ENCODE data around the gene GPN1.
A peak's percentile ranks its signal among the peaks of the same experiment; 100 is the strongest.
"Not testable (repeated sequence)": the region's sequence is repeated elsewhere in the genome, so short reads cannot be mapped to it uniquely, and the experiment has no call there.

GPN1 gene

DNA sequence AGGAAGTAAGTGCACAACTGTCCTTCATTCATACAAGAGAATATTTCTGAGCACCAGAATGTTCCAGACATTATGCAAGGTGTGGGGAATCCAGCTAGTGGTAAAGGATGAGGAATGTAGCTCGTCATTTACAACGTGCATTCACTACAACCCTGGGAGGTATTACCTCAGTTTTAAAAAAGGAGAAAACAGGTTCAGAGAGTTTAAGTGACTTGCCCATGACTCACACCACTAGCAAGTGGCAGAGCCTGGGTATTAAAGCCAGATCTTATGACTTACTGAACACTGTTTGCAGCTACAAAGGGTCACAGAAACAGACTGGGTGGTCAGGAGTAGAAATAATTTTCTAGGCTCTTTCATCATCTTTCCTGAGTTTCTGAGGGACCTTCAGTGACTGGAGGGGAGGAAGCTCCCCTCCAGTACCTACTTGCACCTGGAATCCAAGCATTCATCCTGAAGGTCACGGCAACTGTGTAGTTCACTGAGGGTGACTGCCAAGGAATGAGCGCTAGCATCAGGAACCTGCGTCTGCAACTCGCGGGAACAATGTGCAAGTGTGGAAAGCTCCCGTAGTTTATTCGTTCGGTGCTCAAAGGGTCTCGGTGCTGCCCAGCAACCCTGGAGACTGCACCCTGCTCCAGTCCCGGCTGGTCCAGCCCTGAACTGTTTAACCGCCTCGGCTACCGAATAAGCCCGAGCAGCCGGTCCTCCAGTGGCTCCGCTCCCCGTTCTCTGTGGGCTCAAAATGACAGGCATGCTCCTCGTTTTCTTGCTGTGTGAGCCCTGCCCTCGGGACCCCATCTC is 685 bp upstream of the GPN1 start:
- peak; percentile 10 for DNase-seq (ENCODE audit: extremely low spot score)
- ChIA-PET CTCF (interaction anchor here (0.9 kb wide), 1 partner anchor 55 kb away, joined by 3 read pairs; no protein-coding TSS in a partner anchor), POLR2A (interaction anchor here (0.7 to 1.9 kb wide), 11 partner anchors 12 to 219 kb away, joined by 3 to 7 read pairs (median 5); partner anchors contain the start of genes PPM1G, SLC4A1AP, SUPT7L and ZNF512)
- no peak for TF ChIP-seq HDGF (IDR thresholded peaks at IDR 0.05; ENCODE audit: borderline replicate concordance)
- no peak for TF ChIP-seq FOXM1 (IDR thresholded peaks at IDR 0.05; ENCODE audit: borderline replicate concordance)
- TF ChIP-seq FOXA1 (IDR thresholded peaks at IDR 0.05) = no peak
- no peak for TF ChIP-seq TARDBP (IDR thresholded peaks at IDR 0.05)
- no peak for TF ChIP-seq BHLHE40 (IDR thresholded peaks at IDR 0.05; ENCODE audit: borderline replicate concordance)
- no peak for TF ChIP-seq ARNT (IDR thresholded peaks at IDR 0.05)
- TF ChIP-seq LEF1 (IDR thresholded peaks at IDR 0.05; ENCODE audit: borderline replicate concordance) = no peak
- no peak for TF ChIP-seq FOXK2 (IDR thresholded peaks at IDR 0.05)
- TF ChIP-seq L3MBTL2 (conservative IDR thresholded peaks at IDR 0.05) = no peak
- TF ChIP-seq NFRKB (IDR thresholded peaks at IDR 0.05) = no peak
- no peak for TF ChIP-seq ELF4 (IDR thresholded peaks at IDR 0.05)
- TF ChIP-seq SUZ12 (IDR thresholded peaks at IDR 0.05) = no peak

DNA sequence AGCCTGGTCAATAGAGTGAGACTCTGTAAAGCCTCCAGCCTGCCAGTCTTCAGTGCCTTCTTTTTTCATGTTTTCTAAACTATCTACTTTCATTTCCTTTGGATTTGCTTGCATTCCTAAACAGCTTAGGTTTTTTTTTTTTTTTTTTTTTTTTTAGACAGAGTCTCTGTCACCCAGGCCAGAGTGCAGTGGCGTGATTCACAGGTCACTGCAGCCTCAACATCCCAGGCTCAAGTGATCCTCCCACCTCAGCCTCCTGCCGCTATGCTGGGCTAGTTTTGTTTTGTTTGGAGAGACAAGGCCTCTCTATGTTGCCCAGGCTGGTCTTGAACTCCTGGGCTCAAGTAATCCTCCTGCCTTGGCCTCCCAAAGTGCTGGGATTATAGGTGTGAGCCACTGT is 1.4 kb downstream of the GPN1 start:
- POLR2A ChIA-PET; CTCF ChIA-PET; DNase-seq (ENCODE audit: extremely low spot score): not testable (repeated sequence)

DNA sequence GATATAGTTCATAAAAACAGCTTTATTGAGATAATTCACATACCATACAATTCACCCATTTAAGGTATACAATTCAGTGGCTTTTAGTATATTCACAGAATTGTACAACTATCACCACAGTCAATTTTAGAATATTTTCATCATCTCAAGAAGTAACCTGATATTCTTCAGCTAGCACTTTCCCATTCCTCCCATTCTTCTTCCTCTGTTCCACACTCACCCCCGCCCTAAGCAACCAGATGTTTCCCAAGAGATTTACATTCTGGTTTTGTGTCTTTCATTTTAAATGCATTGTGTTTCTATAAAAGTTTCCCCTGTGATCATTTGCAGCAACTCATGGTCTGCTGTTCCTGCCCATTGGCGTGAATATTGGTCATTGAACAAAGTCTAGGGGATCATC is 5.4 kb downstream of the GPN1 start:
- ChIA-PET POLR2A (no interaction called here), CTCF (no interaction called here)
- no peak for TF ChIP-seq NFRKB (IDR thresholded peaks at IDR 0.05)
- DNase-seq (ENCODE audit: extremely low spot score) = no peak

DNA sequence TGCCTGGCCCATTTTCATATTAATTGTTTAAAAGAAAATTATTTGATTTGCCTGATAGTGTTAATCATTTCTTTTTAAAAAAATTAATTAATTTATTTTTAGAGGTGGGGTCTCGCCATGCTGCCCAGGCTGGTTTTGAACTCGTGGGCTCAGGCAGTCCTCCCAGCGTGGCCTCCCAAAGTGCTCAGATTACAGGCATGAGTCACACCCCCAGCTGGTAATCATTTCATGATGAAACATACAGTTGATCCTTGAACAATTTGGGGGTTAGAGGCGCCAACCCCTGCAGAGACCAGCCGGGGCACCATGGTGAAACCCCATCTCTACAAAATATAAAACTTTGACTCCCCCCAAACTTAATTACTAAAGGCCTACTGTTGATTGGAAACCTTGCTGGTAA is 7.9 kb downstream of the GPN1 start:
- ChIA-PET CTCF (no interaction called here), POLR2A (no interaction called here)
- TF ChIP-seq FOXM1 (IDR thresholded peaks at IDR 0.05; ENCODE audit: borderline replicate concordance) (no peak), CTBP1 (IDR thresholded peaks at IDR 0.05; ENCODE audit: borderline replicate concordance) (no peak), HDGF (IDR thresholded peaks at IDR 0.05; ENCODE audit: borderline replicate concordance) (no peak), ZNF384 (IDR thresholded peaks at IDR 0.05) (no peak), LEF1 (IDR thresholded peaks at IDR 0.05; ENCODE audit: borderline replicate concordance) (no peak), SP1 (IDR thresholded peaks at IDR 0.05) (no peak), ARNT (IDR thresholded peaks at IDR 0.05) (no peak), PKNOX1 (IDR thresholded peaks at IDR 0.05) (no peak), L3MBTL2 (conservative IDR thresholded peaks at IDR 0.05) (no peak), BHLHE40 (IDR thresholded peaks at IDR 0.05; ENCODE audit: borderline replicate concordance) (no peak)
- no peak for DNase-seq (ENCODE audit: extremely low spot score)

DNA sequence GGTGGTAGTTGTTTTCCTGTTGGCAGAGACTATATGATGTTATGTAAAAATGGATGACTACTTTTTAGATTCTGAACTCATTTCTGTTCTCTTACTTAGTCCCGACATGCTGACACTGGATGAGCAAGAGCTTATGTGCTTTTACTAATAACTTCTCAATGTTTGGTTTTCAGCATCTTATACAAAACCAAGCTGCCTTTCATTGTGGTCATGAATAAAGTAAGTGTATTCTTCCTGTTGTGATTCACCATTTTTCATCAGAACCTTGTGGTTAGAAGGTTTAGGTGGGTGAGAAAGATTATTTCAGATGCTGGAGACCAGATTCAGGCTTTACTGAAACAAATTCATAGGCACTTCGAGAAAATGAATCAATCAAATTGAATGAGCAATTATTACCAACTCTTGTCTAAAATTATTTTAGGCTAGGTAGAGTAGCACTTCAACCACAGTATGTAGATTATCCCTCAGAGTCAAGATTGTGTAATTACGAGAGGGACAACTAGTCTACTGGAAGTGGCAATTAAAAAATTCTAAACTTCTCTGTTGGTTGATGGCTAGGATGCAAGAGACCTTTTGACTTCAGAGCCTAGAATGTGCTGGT is 9.3 kb downstream of the GPN1 start:
- ChIA-PET POLR2A (interaction anchor here (1.6 kb wide), 1 partner anchor 9 kb away, joined by 5 read pairs; no protein-coding TSS in a partner anchor), CTCF (interaction anchor here (1.1 kb wide), 1 partner anchor 45 kb away, joined by 3 read pairs; no protein-coding TSS in a partner anchor)
- TF ChIP-seq SUZ12 (IDR thresholded peaks at IDR 0.05) (no peak), FOXK2 (IDR thresholded peaks at IDR 0.05) (no peak), L3MBTL2 (conservative IDR thresholded peaks at IDR 0.05) (no peak), CTBP1 (IDR thresholded peaks at IDR 0.05; ENCODE audit: borderline replicate concordance) (no peak), FOXM1 (IDR thresholded peaks at IDR 0.05; ENCODE audit: borderline replicate concordance) (no peak), SP1 (IDR thresholded peaks at IDR 0.05) (no peak), ARNT (IDR thresholded peaks at IDR 0.05) (no peak), LEF1 (IDR thresholded peaks at IDR 0.05; ENCODE audit: borderline replicate concordance) (no peak), PKNOX1 (IDR thresholded peaks at IDR 0.05) (no peak), HDGF (IDR thresholded peaks at IDR 0.05; ENCODE audit: borderline replicate concordance) (no peak), TARDBP (IDR thresholded peaks at IDR 0.05) (no peak), FOXA1 (IDR thresholded peaks at IDR 0.05) (no peak), NFRKB (IDR thresholded peaks at IDR 0.05) (no peak), ELF4 (IDR thresholded peaks at IDR 0.05) (no peak), BHLHE40 (IDR thresholded peaks at IDR 0.05; ENCODE audit: borderline replicate concordance) (no peak)
- no peak for DNase-seq (ENCODE audit: extremely low spot score)

- no peak for DNase-seq (ENCODE audit: extremely low spot score)
- no peak for TF ChIP-seq ELF4 (IDR thresholded peaks at IDR 0.05)
- TF ChIP-seq FOXA1 (IDR thresholded peaks at IDR 0.05) = no peak
- no peak for TF ChIP-seq PKNOX1 (IDR thresholded peaks at IDR 0.05)
- CTCF ChIA-PET = interaction anchor here (1.1 kb wide), 1 partner anchor 44 kb away, joined by 3 read pairs; no protein-coding TSS in a partner anchor
- POLR2A ChIA-PET = interaction anchor here (1.6 kb wide), 1 partner anchor 9 kb away, joined by 5 read pairs; no protein-coding TSS in a partner anchor
Measured at GRCh38 chr2:27638709-27639108, 9.9 kb downstream of the GPN1 start.
